ENCODE data around the gene EIF2AK3.

EIF2AK3 gene

DNA sequence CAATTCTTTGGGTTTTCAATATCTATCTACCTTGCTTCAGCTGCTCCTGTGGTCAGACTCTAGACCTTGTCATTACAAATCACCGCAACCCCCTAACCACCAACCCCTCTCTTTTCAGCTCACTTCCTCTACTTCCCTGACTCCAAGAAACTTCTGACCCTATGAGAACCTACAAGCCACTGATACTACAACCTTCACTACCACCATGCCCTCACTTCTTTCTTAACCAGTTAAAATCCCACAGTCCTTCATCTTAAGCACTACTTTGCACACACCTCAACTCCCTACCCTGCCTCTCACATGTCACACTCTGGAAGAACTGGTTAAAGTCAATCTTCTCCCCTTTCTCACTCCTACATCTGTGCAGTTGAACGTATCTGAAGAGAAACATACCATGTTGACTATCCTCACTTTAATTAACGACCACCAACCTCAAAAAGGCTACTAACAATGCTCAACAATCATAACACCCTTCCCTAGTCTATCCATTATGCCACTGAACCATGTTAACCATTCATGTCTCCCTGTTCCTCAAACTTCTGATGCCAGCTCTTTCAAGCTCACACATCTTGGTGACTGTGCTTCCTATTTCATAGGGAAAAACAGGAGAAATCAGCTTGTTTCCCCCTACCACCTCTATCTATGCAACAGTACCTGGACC, 12.6 kb downstream of the EIF2AK3 start:
- H3K9me3 ChIP-seq (ENCODE audit: control insufficient read depth, insufficient read depth, low read depth, low read length), result no peaks in the 10 kb centered on the region
- no peak for TF ChIP-seq ZFP69B (tag by site-specific recombination; IDR thresholded peaks at IDR 0.05)
- no peak for TF ChIP-seq PBX3 (CRISPR knock-in tag; IDR thresholded peaks at IDR 0.05)
- TF ChIP-seq ZNF223 (tag by site-specific recombination; IDR thresholded peaks at IDR 0.05), result no peak
- TF ChIP-seq ZNF701 (tag by site-specific recombination; IDR thresholded peaks at IDR 0.05), result no peak
- TF ChIP-seq ZNF311 (tag by site-specific recombination; IDR thresholded peaks at IDR 0.05; ENCODE audit: borderline replicate concordance), result no peak
- TF ChIP-seq ZBTB1 (tag by site-specific recombination; IDR thresholded peaks at IDR 0.05), result no peak
- TF ChIP-seq ZNF677 (tag by site-specific recombination; IDR thresholded peaks at IDR 0.05), result no peak
- TF ChIP-seq ZNF560 (tag by site-specific recombination; IDR thresholded peaks at IDR 0.05; ENCODE audit: borderline replicate concordance), result no peak
- no peak for TF ChIP-seq ZNF76 (tag by site-specific recombination; IDR thresholded peaks at IDR 0.05; ENCODE audit: borderline replicate concordance, low read depth)
- no peak for TF ChIP-seq ZNF791 (tag by site-specific recombination; IDR thresholded peaks at IDR 0.05)
- no peak for TF ChIP-seq ZNF202 (tag by site-specific recombination; IDR thresholded peaks at IDR 0.05; ENCODE audit: borderline replicate concordance)
- TF ChIP-seq ZNF214 (tag by site-specific recombination; IDR thresholded peaks at IDR 0.05; ENCODE audit: borderline replicate concordance), result no peak
- no peak for TF ChIP-seq RBAK (tag by site-specific recombination; IDR thresholded peaks at IDR 0.05)
- no peak for TF ChIP-seq ZNF514 (tag by site-specific recombination; IDR thresholded peaks at IDR 0.05)
- CTCF ChIA-PET, result no interaction called here
- POLR2A ChIA-PET, result no interaction called here
- H3K36me3 ChIP-seq (ENCODE audit: control insufficient read depth in 2 of 2, insufficient read depth in 1 of 2, low read length in 2 of 2), result peaks cover 0 to 7% of the 10 kb centered on the region in 2 experiments; a peak in 2 of 3 replicates
- H3K27ac ChIP-seq (ENCODE audit: extremely low read depth, low read depth, low read length), result no peak overlapping the region
- no peaks in the 10 kb centered on the region; the same call in 1 of the 2 replicates for H3K4me1 ChIP-seq (ENCODE audit: control insufficient read depth, insufficient read depth, low read length)
- no peak overlapping the region for H3K4me3 ChIP-seq (ENCODE audit: low read depth, low read length)

DNA sequence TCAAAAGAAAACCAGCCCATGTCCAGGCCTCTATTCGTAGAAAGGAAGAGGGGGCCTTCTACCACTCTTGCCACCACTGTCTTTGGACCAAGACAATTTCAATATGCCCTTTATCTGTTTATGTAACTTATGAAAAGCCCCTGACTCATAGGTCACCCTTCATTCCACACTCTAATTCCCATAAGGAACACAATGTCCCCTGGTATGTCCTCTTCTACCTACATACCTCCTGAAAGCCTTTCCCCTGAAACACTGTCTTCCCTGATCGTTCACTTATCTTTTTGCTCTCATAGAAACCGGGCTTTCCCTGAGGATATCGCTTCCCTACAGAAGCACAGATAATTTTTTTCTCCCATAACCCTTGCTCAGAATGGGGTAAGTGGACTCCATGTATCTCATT, 13.3 kb downstream of the EIF2AK3 start:
- TF ChIP-seq ZNF701 (tag by site-specific recombination; IDR thresholded peaks at IDR 0.05) (no peak), ZNF629 (tag by site-specific recombination; IDR thresholded peaks at IDR 0.05) (no peak)
- Histone ChIP-seq H3K4me1 (ENCODE audit: control insufficient read depth, insufficient read depth, low read length) (no peaks in the 10 kb centered on the region; the same call in 1 of the 2 replicates), H3K4me3 (ENCODE audit: low read depth, low read length) (no peak overlapping the region), H3K27ac (ENCODE audit: extremely low read depth, low read depth, low read length) (no peak overlapping the region), H3K9me3 (ENCODE audit: control insufficient read depth, insufficient read depth, low read depth, low read length) (no peaks in the 10 kb centered on the region), H3K36me3 (ENCODE audit: control insufficient read depth in 2 of 2, insufficient read depth in 1 of 2, low read length in 2 of 2) (peaks cover 0 to 7% of the 10 kb centered on the region in 2 experiments; a peak in 2 of 3 replicates)
- ChIA-PET CTCF (no interaction called here), POLR2A (no interaction called here)

DNA sequence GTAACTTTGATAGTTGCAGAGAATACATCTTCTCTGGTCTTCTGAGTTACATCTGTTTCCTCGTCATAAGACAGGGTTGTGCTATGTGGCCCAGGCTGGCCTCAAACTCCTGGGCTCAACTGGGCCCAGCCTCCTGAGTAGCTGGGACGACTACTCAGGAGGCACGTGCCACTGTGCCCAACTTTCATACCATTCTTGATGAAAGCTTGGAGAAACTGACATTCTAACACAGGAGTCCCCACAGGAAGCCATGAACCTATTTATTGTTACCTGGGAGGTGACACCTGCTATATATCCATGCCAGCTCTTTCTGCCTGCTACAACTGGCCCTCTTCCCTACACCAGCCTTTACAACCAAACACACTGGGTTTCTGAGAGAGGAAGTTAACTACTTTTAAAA, 19.1 kb downstream of the EIF2AK3 start:
- ChIA-PET POLR2A (interaction anchor here (1.8 kb wide), 1 partner anchor 20 kb away, joined by 4 read pairs; the partner anchor contains the start of gene EIF2AK3), CTCF (interaction anchor here (0.6 to 2.2 kb wide), 4 partner anchors 18 to 68 kb away, joined by 3 to 8 read pairs (median 6); no protein-coding TSS in a partner anchor)
- Histone ChIP-seq H3K4me3 (ENCODE audit: low read depth, low read length) (no peak overlapping the region), H3K9me3 (ENCODE audit: control insufficient read depth, insufficient read depth, low read depth, low read length) (no peaks in the 10 kb centered on the region), H3K27ac (ENCODE audit: extremely low read depth, low read depth, low read length) (no peak overlapping the region), H3K36me3 (ENCODE audit: control insufficient read depth in 2 of 2, insufficient read depth in 1 of 2, low read length in 2 of 2) (peaks cover 0 to 7% of the 10 kb centered on the region in 2 experiments; a peak in 2 of 3 replicates), H3K4me1 (ENCODE audit: control insufficient read depth, insufficient read depth, low read length) (no peaks in the 10 kb centered on the region; the same call in 1 of the 2 replicates)
- TF ChIP-seq ZEB2 (tag by site-specific recombination; IDR thresholded peaks at IDR 0.05) (no peak), ZSCAN16 (tag by site-specific recombination; IDR thresholded peaks at IDR 0.05) (no peak), ZNF335 (tag by site-specific recombination; conservative IDR thresholded peaks at IDR 0.05) (no peak), KLF17 (tag by site-specific recombination; IDR thresholded peaks at IDR 0.05) (no peak), ZBTB6 (tag by site-specific recombination; IDR thresholded peaks at IDR 0.05) (no peak), ZNF621 (tag by site-specific recombination; IDR thresholded peaks at IDR 0.05) (no peak), ZNF660 (tag by site-specific recombination; IDR thresholded peaks at IDR 0.05) (no peak), ZNF202 (tag by site-specific recombination; IDR thresholded peaks at IDR 0.05; ENCODE audit: borderline replicate concordance) (no peak), ELK4 (IDR thresholded peaks at IDR 0.05; ENCODE audit: borderline replicate concordance, low read depth, low read length) (no peak), ZNF292 (tag by site-specific recombination; IDR thresholded peaks at IDR 0.05; ENCODE audit: borderline replicate concordance, low read depth) (no peak), ZNF138 (tag by site-specific recombination; IDR thresholded peaks at IDR 0.05; ENCODE audit: borderline replicate concordance) (no peak), ZNF837 (tag by site-specific recombination; IDR thresholded peaks at IDR 0.05) (no peak)
